HG03135 (cell line): Measurements from ENCODE around the gene FRMD4A.

Source experiments
- ATAC-seq: cut with Tn5 transposase; IDR thresholded peaks from one replicate; pipeline ENCODE4 v1.9.1; 2021; ENCODE audit warnings: mild to moderate bottlenecking, moderate library complexity; ENCODE audit not compliant: unreplicated experiment

Gene FRMD4A

GRCh38 chr10:13894412-13895093 lies 436.2 kb downstream of the FRMD4A start:
- no peak for ATAC-seq

DNA sequence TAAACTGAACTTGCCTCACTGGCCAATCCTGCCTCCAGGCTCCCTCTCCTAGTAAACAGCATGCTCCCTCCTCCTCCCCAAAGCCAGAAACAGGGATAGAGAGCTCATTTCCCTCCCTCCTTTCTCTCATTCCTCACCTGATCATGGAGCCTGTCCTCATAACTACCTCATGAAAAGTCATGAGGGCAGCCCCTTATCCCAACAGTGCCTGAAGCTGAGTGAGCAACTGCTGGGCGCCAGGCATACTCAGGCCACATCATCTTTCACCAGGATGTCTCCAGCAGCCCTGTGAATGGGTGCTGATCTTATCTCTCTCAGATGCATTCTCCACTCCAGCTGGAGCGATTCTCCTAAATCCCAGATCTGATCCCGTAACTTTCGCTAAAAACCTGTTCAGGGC lies 436.8 kb downstream of the FRMD4A start:
- ATAC-seq: no peak

GRCh38 chr10:13892871-13893270 lies 437.9 kb downstream of the FRMD4A start:
- no peak for ATAC-seq

- ATAC-seq: no peak
These were observed 438.7 kb downstream of the FRMD4A start for GRCh38 chr10:13892001-13892491.

DNA sequence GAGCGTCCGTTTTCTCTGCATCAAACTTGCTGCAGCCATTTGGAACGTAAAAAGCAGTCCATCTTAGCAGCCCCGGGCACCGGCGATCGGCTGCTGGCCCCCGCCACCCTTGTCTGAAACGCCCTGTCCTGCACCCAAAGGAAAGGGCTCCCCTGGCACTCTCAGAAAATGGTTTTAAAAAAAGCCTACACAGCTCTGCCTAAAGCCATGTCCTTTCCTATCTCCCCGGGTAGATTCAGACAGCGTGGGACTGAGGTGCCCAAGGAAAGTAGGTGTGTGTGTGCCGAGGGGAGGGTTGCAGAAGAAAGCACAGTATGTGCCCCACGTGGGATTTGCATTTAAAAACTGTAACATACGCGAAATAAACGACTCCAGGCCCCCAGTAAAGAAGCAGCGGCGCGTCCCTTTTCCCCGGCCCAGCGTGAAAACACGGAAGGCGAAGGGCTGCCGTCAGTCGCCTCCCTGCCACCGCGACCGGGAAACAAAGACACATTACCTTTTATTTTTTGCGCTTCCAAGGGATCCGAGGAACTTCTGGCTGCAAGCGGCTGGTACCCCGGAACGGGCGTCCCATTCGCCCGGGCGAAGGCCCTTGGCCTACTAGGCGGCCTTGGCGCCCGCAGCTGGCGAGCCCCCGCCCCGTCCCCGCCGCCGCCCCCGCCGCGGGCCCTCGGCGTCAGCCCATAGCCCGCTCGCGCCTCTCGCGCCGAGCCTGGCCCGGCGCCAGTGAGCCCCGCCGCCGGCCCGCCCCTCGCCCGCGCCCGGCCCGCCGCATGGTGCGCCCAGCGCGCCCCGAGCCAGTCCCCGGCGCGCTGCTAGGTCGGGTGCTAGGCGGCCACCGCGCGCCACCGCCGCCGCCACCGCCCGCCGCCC lies 439.4 kb downstream of the FRMD4A start:
- ATAC-seq: no peak

DNA sequence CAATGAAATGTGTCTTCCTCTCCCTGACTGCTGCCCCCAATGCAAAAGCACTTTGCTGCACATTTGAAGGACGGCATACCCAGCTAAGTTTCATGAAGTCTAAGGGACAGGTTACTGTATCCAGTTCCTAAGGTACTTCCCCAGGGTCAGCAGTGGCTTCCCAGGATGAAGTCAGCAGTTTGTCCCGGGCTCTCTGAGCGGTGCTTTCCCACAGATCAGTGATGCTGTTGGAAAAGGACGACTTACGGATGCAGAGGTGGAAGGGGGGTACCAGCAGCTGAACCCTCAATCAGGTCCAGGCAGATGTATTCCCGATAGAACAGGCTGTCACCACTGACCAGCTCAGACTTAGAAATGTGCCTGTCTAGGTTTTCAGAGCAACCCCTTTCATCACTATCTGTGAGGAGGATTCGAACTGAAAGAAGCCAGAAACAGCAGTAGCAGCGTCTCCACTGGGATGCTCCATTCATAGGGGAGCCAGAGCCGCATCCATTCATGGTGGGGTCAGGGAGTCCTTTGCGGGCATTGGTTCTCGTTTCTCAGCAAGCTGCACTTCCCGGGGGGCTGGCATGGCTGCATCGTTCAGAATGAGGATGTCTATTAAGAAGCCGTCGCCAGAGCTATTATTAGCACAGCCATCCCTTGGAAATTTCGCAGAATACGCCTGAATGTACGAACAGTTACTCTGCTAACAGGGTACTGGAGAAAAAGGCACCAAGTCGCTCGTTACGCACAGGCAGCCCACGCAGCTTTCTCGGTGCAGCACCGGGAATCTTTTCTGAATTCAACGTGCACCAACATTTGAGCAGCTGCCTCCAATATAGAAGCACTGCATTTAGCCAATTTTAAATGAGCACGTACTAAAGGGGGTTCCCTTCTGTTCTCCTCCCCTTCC lies 440.2 kb downstream of the FRMD4A start:
- no peak for ATAC-seq

DNA sequence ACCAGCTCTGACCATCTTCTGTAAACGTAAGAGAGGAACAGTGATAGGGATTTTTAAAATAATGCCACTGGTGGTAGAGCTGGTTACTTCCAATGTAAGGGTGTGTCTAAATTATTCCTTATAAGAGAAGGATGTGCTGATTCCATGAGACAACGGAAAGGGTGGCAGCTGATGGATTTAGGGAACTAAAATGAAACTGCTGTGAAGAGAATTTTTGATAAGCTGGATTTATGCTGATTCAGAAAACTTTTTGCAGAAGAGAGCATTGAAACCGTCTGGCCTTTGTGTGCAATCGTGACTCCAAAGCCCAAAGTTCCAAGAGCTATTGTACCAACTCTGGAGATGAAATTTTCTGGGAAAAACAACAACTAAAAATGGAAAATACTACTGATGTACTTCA lies 443.0 kb downstream of the FRMD4A start:
- ATAC-seq: no peak

- ATAC-seq: no peak
These were observed 445.3 kb downstream of the FRMD4A start for GRCh38 chr10:13885238-13885990.

- no peak for ATAC-seq
These were observed 446.9 kb downstream of the FRMD4A start for GRCh38 chr10:13883636-13884444.

- ATAC-seq: no peak
These were observed 448.5 kb downstream of the FRMD4A start for GRCh38 chr10:13882119-13882711.

GRCh38 chr10:13880760-13881159 lies 450.0 kb downstream of the FRMD4A start:
- no peak for ATAC-seq

GRCh38 chr10:13877154-13877909 lies 453.4 kb downstream of the FRMD4A start:
- no peak for ATAC-seq

- no peak for ATAC-seq
These were observed 457.5 kb downstream of the FRMD4A start for GRCh38 chr10:13873196-13873595.

GRCh38 chr10:13872411-13872810 lies 458.3 kb downstream of the FRMD4A start:
- no peak for ATAC-seq

DNA sequence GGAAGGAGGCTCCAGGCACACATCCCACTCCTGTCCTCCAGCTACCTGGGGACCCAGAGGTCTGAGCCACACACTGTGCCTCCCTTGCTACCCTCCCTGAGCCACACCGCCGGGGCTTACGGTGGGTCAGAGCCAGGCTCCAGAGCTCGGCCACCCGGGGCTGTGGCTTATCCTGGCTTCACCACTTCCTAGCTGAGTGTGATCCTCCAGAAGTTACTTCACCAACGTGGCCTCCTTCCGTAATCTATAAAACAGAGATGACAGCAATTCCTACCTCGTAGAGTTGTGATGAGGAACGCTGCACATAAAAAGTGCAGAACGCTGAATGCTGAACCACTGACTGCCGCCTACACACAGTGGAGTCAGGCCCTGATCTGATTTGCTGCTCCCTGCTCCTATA lies 458.9 kb downstream of the FRMD4A start:
- ATAC-seq: no peak

GRCh38 chr10:13871011-13871410 lies 459.7 kb downstream of the FRMD4A start:
- no peak for ATAC-seq

- ATAC-seq: no peak
These were observed 461.4 kb downstream of the FRMD4A start for GRCh38 chr10:13869295-13869664.

DNA sequence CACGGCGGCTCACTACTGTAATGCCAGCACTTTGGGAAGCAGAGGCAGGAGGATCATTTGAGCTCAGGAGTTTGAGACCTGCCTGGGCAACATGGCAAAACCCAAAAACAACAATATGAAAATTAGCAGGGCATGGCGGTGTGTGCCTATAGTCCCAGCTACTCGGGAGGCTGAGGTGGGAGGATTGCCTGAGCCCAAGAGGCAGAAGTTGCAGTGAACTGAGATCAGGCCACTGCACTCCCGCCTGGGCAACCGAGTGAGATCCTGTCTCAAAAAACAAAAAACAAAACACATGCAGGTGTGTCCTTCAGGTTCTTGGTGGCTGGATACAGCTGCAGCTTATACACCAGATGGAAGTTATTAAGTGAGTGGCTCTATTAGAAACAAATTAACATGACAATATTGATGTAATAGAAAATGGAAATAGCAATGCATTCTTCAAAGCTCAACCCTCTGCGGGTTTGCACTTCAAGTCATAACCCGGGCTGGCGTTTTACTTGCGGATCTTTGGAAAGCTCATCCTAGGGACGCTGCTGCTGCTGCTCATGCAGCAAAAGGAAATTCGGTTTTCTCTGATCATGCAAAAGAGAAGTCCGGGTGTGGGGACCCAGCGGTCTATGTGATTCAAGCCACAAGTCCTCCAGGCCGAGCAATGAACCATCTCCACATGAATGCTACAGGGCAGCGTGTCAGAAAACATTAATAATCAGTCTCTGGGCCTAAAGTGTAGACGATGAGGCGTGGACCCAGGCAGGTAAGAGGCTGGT lies 462.0 kb downstream of the FRMD4A start:
- ATAC-seq: no peak
